B cell (primary cell): ENCODE measurements around the gene GRID2.

ENCODE experiments used
- CTCF ChIP-seq: fragments of 200-600 bp; IDR thresholded peaks from one replicate; pipeline ENCODE4 v1.8.0; 2022; ENCODE audit warnings: antibody characterized with exemption, mild to moderate bottlenecking
- EZH2 ChIP-seq: IDR thresholded peaks from 2 replicates; pipeline ENCODE4 v1.6.1; 2012; ENCODE audit warnings: borderline replicate concordance, low read depth, mild to moderate bottlenecking, moderate library complexity, low read length; ENCODE audit not compliant: insufficient read depth, poor library complexity, severe bottlenecking

DNA sequence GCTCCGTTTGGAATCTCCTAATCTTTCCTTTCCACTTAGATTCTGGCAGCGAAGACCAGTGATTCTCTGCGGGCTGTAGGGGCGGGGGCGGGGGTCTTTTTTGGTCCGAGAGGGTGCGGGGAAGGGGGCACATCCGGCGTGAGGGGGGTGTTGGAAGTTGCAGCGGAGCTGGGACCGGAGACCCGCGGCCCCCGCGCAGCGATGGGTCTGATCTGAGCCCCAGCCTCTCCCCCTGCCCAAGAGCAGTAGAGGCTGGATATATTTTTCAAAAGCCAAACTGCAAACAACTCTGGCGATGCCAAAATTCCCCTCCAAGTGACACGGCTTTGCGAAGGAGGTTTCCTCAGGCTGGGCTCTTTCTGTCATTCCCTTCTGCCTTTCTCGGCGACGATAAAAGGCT lies 355 bp downstream of the GRID2 start:
- TF ChIP-seq CTCF (no peak), EZH2 (no peak)
